GM11168 (cell line): ENCODE data around the gene THRSP.
"Not testable (repeated sequence)": the region's sequence is repeated elsewhere in the genome, so short reads cannot be mapped to it uniquely, and the experiment has no call there.

Experiments
- in situ Hi-C: fragments of 300-500 bp; cut with MboI; formaldehyde crosslinking; loops from one replicate; pipeline ENCODE4 v1.12.0; 2022; ENCODE audit warnings: low sequenced_read_pairs; ENCODE audit not compliant: unreplicated experiment

Gene THRSP

DNA sequence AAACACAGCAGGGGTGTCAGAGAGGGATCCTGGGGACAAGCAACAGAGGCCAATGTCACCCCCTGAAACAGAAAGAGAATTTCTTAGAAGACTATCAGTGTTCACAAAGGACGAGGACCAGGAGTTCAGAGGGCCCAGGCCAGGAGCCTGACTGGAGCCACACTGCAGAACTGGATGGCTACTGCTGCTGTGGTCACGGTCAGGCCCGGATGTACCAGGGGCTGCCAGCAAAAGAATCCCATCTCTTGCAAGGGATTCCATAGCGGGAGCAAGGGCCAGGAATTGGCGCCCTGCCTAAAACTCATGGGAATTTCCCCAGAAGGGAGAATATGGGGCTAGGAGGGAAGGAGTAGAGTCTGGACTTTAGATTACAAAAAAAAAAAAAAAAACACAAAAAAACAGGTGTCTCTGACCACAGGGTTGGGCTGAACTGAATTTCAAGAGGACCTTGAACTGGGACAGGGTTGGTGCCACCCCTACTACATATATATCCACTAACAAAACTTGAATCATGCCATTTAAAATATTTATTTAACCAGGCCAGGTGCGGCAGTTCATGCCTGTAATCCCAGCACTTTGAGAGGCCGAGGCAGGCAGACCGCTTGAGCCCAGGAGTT, 24.9 kb upstream of the THRSP start:
- in situ Hi-C loops: no loop called here

DNA sequence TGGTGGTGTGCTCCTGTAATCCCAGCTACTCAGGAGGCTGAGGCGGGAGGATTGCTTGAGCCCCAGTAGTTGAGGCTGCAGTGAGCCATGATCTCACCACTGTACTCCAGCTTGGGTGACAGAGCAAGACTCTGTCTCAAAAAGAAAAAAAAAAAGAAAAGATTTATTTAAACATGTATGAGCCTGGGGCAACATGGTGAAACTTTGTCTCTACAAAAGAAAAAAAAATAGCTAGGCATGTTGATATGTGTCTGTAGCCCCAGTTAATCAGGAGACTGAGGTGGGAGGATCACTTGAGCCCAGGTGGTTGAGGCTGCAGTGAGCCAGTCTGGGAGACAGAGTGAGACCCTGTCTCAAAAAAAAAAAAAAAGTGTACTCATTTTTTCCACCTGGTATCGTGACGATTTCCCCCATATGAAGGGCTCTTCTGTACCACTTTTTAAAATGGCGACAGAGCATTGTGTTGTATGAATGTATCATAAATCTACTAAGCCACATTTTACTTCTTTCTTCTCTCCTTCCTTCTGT, 24.2 kb upstream of the THRSP start:
- in situ Hi-C loops: no loop called here

DNA sequence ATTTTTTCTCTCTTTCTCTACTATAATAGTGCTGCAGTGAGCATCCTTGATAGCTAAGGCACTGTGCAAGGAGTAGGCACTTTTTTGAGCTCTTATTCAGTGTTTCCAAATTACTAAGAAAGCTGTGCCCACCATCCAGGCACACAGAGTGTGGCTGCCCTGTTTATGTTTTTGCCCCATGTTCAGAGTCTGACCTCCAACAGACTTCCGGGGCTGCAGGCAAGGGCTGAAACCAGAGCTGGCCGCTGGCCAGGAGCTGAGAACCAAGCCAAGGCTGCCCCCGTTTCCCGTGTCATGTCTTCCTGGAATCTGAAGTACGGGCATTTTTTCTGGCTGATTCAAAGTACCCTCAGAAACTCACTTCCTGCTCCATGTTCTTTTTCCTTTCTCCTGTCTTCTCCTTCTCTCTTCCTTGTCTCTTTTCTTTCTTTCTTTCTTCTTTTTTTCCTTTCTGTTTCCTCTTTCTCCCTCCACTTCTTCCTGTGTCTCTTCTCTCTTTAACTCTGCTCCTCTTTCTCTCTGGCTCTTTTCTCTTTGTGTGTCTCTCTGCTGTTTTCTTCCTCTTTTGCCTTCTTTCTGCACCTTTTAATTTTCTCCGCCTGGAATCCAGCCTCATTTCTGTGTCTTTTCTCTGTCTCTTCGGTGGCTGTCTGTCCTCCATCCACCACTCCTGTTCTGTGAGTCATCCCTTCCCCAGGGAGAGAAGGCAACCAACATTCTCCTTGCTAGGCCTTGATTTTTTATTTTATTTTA, 23.6 kb upstream of the THRSP start:
- in situ Hi-C loops: no loop called here

DNA sequence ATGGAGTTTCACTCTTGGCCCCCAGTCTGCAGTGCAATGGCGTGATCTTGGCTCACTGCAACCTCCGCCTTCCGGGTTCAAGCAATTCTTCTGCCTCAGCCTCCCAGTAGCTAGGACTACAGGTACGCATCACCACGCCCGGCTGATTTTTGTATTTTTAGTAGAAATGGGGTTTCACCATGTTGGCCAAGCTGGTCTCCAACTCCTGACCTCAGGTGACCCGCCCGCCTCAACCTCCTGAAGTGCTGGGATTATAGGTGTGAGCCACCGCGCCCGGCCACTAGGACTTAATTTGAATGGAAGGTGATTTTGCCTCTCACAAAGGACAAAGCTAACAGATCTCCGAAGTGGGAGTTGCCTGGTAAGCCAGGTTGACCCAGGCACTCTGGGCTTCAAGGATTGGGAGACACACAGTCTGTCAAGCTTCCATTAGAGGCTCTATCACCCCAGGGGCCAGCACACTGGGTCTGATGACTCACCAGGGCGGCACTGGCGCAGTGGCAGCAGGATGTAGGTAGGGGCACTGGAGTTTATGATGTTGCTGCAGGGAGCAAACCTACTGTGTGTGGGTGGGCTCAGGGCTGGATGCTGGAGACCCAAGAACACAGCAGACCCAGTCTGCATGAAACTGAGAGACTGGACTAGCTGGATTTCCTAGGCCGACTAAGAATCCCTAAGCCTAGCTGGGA, 22.8 kb upstream of the THRSP start:
- in situ Hi-C loops: no loop called here

DNA sequence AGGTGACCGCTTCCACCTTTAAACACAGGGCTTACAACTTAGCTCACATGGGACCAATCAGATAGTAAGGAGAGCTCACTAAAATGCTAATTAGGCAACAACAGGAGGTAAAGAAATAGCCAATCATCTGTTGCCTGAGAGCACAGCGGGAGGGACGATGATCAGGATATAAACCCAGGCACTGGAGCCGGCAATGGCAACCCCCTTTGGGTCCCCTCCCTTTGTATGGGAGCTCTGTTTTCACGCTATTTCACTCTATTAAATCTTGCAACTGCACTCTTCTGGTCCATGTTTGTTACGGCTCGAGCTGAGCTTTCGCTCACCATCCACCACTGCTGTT, 22.3 kb upstream of the THRSP start:
- in situ Hi-C loops: not testable (repeated sequence)

DNA sequence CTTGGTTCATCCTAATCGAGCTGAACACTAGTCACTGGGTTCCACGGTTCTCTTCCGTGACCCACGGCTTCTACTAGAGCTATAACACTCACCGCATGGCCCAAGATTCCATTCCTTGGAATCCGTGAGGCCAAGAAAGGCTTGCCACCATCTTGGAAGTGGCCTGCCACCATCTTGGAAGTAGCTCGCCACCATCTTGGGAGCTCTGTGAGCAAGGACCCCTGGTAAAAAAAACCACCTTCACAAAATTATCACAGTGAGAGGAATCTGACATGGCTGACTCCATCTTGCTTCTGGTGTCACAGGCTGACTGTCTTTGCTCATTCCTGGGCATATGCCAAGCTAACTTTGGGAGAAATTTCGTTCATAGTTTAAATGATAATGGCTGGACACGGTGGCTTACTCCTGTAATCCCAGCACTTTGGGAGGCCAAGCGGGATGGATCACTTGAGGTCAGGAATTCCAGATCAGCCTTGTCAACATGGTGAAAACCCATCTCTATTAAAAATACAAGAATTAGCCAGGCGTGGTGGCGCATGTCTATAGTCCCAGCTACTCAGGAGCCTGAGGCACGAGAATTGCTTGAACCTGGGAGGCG, 21.7 kb upstream of the THRSP start:
- in situ Hi-C loops: no loop called here

DNA sequence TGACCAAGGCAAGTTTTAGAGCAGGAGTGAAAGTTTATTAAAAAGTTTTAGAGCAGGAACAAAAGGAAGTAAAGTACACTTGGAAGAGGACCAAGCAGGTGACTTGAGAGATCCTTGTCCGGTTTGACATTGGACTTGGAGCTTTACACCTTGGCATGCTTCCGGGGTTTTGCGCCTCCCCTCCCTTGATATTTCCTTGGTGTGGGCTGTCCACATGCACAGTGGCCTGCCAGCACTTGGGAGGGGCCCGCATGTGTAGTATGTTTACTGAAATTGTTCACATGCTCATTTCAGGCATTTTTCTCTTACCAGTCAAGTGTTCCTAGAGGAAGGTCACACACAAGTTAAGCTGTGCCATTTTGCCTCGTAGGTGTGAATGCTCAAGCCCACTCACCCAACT, 19.0 kb upstream of the THRSP start:
- in situ Hi-C loops: no loop called here

DNA sequence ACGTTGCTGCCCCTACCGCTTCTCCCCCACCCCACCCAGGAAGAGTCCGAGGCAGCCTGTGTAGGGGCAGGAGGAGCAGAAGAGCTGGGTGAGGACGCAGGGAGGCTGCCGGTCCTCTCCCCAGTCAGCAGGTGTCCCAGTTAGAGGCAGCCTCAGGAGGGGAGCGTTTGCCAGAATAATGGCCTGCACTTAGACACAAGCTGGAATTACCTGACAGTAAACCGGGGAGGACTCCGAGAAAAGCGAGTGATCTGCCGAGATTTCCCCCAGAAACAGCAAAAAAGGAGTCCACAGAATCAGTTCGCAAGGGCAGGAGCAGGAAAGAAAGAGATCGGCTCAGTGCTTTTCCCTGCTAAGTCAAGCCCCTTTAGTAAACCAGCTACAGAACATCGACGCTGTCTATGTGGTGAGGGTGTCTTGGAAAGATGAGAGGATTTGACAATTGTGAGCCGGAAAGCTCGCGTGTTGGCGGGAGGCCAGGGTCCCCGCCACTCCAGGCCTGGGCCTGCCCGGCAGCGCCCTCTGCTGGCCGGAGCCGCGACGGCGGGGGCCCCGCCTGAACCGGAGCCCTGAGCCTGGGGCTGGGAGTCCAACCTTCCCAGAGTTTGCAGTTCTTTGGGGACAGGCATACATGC, 17.7 kb upstream of the THRSP start:
- in situ Hi-C loops: no loop called here

DNA sequence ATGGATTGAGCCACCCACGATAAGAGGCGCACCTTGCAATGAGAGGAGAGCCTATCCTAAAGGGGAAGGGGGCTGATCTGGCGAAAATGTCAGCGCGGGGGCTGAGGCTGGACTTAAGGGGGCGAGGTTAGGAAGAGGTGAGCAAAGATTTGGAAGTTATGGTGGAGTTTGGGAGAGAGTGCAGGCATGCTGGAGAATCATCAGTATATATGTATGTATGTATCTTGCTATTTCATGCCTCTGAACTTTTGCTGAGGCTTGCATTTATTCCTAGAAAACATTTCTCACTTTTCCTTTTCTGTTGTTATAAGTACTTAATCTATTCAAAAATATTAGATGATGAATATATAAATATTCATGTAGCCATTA, 17.2 kb upstream of the THRSP start:
- in situ Hi-C loops: no loop called here

DNA sequence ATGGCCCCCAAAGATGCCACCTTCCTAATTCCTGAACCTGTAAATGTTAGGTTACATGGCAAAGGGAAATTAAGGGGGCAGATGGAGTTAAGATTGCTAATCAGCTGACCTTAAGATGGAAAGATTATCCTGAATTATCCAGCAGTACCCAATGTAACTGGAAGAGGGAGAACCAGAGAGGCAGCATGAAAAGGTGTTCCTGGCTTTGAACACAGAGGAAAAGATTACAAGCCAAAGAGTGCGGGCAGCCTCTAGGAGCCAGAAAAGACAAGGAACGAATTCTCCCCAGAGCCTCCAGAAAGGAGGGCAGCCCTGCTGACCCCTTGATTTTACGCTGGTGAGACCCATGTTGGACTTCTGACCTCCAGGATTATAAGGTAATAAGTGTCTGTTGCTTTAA, 15.1 kb upstream of the THRSP start:
- in situ Hi-C loops: no loop called here

DNA sequence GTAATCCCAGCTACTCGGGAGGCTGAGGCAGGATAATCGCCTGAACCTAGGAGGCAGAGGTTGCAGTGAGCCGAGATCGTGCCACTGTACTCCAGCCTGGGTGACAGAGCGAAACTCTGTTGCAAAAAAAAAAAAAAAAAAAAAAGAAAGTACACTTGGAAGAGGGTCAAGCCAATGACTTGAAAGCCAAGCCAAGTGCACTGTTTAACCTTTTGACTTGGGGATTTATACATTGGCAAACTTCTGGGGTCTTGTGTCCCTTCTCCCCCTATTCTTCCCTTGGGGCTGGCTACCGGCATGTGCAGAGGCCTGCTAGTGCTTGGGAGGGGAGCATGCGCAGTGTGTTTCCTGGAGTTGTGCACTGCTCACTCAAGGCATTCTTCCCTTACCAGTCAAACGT, 14.3 kb upstream of the THRSP start:
- in situ Hi-C loops: no loop called here

DNA sequence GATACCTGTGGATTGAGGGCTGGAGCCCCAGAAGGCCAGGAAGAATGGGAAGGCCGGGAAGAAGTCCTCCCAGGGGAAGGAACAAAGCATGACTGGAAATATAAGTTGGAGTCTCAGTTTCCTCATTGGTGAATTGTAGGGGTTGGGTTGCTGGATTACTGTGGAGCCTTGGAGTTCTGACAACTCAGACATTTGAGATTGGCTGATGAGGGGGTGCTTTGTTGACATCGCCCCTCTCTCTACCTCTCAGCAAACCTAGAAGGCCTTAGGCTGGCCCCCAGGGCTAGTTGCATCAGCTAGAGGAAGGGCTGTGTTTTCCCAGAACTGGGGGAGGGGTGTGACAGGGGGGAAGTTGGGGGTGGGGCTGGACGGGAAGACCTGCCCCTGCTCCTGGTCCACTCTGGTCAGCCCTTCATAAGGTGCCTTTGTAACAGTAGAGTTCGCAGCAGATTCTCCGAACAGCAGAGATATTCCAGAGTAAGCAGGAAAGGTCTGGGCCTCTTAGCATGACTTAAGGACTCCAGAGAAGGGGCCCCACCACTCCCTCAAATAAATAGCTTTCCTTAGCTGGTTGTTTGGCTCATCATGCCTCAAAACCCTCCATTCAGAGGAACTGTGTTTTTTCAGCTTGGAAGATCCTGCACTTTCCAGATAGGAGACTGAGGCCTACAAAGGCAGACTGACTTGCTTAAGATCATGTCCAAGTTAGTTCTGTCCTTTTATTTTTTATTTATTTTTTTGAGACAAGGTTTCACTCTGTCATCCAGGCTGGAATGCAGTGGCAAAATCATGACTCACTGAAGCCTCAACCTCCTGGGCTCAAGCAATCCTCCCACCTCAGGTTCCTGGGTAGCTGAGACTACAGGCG, 12.5 kb upstream of the THRSP start:
- in situ Hi-C loops: no loop called here

DNA sequence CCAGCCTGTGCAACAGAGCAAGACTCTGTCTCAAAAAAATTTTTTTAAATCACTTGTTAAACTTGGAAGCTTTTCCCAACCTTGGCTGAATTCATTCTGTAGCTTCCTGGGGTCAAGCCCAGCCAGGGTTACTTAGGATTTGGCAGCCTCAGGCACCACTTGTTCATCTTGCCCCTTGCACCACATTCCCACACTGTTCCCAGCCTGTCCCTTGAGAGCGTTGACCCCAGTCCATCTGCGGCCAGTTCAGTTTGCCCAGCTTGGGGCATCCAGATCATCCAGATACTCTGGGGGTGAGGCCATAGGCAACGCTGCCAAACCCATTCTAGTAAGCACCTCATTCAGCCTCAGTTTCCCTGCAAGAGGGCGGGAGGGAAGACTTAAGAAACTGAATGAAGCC, 8.7 kb upstream of the THRSP start:
- in situ Hi-C loops: no loop called here

DNA sequence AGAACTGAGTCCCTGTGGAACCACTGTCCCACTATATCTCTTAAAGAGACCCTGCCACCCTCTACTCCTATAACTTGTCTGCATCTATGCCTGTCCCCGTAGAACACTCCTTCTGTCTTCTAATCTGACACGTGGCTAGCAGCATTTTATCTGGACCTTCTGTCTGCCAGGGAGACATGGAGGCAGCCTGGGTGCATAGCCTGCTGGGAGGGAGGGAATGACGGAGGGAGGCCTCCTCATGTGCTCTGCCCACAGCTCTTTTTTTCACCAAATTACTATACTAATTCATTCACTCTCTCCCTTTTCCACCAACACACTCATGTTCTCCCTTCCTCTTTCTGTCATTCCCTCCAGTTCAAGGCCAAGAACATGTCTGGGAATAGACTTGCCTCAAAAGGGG, 7.6 kb upstream of the THRSP start:
- in situ Hi-C loops: no loop called here

DNA sequence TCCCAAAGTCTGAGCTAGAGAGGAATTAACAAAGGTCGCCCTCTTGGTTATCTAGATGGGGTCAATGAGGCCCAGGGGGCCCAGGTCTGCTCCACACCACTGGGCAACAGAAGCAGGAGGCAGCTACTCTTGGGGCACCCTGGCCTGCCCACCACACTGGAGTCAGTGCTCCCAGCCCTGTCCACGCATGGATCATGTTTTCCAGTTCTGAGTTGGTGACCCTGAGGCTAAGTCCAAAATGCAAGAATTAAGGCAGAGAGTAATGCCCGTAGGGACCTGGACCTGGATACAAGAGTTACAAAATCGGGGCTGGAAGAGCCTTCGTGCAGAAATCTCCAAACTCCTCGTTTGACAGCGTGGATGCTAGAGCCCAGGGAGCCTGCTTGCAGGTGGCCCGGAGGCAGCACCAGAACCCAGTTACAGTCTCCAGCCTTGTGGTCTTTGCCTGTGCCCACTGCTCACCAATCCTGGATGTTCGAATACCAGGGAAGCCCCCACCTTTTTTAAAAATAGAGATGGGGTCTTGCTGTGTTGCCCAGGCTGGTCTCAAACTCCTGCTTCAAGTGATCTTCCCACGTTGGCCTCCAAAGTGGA, 6.1 kb upstream of the THRSP start:
- in situ Hi-C loops: no loop called here

DNA sequence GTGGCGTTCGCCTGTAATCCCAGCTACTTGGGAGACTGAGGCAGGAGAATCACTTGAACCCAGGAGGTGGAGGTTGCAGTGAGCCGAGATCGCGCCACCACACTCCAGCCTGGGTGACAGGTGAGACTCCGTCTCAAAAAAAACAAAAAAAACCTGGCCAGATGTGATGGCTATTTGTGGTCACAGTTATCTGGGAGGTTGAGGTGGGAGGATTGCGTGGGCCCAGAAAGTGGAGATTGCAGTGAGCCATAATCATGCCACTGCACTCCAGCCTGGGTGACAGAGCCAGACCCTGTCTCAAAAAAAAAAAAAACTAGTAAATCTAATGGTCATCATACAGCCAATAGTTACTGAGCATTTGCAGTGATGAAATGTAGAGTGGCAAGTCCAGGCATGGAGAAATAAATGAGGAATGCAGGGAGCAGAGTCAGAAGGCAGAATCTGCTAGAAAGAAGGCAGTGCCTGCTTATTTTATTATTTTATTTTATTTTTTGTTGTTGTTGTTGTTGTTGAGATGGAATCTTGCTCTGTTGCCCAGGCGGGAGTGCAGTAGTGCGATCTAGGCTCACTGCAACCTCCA, 3.8 kb upstream of the THRSP start:
- in situ Hi-C loops: not testable (repeated sequence)

DNA sequence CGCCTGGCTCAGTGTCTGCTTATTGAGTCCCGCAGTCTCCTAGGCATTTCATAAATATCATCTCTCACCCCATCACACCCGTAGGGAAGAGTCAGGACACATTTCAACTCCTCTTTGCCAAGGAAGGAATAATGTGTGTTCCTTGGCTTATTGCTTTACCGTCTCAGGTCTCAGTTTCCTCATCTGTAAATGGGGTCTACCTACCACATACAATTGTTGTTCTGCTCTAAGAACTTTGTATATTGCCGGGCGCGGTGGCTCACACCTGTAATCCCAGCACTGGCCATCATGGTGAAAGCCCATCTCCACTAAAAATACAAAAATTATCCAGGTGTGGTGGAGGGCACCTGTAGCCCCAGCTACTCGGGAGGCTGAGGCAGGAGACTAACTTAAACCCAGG, 3.1 kb upstream of the THRSP start:
- in situ Hi-C loops: no loop called here

DNA sequence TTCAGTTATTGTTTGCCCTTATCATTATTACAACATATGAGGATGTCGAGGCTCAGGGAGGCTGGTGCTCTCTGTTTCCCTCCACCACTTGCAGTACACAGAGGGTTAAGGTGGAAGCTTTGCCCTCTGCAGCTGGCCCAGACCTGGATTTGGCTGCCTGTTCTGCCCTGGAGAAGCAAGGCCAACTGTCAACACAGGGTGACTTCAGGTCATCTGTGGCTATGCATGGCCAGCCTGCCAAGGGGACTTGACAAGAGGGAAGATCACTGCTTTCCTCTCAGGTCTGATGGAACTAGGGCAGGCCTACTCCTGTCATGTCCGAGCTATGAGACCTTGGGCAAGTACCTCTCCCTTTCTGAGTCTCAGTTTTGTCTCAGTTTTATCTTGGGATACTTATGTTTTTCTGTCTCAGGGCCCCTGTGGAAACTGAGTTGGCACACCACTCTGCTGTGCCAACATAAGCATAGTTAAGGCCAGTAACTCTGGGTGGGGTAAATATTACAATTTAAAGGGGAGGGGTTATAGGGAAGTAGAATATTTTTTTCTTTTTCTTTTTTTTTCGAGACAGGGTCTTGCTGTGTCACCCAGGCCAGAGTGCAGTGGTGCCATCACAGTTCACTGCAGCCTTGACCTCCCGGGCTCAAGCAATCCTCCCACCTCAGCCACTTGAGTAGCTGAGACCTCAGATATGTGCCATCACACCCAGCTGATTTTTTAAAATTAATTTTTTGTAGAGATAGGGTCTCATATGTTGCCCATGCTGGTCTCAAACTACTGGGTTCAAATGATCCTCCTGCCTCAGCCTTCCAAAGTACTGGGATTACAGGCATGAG, 2.4 kb upstream of the THRSP start:
- in situ Hi-C loops: no loop called here
